Panc1 (cell line): ENCODE data around the gene AMDHD2.

Experiments used
- TCF7L2 ChIP-seq: IDR thresholded peaks from 2 replicates; pipeline ENCODE4 v1.6.1; 2011; ENCODE audit warnings: mild to moderate bottlenecking, low read depth, low read length, inconsistent platforms
- TF ChIP-seq, protein P1 (sequence below): fragments of 450-650 bp; IDR thresholded peaks from 2 replicates; pipeline ENCODE4 v1.5.1; 2017; ENCODE audit warnings: mild to moderate bottlenecking
- TF ChIP-seq, protein P2 (sequence below), 2 experiments: IDR thresholded peaks; 2 replicates each; pipeline ENCODE4 v1.6.1; 2011 to 2012; ENCODE audit warnings: low read depth in 2 of 2, control low read depth in 1 of 2, low read length in 1 of 2, mild to moderate bottlenecking in 1 of 2, moderate library complexity in 1 of 2; ENCODE audit not compliant: insufficient read depth in 1 of 2

DNA sequence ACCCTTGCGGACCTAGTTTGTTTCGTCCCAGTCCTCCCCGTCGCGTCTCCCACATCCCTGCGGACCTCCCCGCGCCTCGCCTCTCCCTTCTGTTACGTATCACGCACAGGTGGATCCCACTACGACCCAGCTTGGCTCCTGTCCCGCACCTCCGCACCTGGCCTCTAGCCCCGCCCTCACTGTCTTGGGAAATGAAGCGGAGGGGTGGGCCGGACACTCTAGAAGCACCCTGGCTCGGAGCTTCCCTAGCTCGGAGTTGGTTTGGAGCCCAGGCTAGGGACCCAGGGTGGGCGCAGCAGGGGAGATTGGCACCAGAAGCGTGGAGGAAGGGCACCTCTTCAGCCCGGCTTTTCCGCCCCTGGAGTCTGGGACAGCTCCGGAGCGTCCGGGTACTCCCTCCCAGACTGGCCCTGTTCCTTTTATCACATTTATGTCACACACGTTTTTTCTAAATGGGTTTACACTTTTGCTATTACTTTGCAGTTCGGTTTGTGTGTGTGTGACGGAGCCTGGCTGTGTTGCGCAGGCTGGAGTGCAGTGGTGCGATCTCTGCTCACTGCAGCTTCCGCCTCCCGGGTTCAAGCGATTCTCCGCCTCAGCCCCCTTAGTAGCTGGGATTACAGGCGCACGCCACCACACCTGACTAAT lies 12.4 kb downstream of the AMDHD2 start:
- TF ChIP-seq, protein P1, sequence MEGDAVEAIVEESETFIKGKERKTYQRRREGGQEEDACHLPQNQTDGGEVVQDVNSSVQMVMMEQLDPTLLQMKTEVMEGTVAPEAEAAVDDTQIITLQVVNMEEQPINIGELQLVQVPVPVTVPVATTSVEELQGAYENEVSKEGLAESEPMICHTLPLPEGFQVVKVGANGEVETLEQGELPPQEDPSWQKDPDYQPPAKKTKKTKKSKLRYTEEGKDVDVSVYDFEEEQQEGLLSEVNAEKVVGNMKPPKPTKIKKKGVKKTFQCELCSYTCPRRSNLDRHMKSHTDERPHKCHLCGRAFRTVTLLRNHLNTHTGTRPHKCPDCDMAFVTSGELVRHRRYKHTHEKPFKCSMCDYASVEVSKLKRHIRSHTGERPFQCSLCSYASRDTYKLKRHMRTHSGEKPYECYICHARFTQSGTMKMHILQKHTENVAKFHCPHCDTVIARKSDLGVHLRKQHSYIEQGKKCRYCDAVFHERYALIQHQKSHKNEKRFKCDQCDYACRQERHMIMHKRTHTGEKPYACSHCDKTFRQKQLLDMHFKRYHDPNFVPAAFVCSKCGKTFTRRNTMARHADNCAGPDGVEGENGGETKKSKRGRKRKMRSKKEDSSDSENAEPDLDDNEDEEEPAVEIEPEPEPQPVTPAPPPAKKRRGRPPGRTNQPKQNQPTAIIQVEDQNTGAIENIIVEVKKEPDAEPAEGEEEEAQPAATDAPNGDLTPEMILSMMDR: no peak
- TF ChIP-seq, protein P2, sequence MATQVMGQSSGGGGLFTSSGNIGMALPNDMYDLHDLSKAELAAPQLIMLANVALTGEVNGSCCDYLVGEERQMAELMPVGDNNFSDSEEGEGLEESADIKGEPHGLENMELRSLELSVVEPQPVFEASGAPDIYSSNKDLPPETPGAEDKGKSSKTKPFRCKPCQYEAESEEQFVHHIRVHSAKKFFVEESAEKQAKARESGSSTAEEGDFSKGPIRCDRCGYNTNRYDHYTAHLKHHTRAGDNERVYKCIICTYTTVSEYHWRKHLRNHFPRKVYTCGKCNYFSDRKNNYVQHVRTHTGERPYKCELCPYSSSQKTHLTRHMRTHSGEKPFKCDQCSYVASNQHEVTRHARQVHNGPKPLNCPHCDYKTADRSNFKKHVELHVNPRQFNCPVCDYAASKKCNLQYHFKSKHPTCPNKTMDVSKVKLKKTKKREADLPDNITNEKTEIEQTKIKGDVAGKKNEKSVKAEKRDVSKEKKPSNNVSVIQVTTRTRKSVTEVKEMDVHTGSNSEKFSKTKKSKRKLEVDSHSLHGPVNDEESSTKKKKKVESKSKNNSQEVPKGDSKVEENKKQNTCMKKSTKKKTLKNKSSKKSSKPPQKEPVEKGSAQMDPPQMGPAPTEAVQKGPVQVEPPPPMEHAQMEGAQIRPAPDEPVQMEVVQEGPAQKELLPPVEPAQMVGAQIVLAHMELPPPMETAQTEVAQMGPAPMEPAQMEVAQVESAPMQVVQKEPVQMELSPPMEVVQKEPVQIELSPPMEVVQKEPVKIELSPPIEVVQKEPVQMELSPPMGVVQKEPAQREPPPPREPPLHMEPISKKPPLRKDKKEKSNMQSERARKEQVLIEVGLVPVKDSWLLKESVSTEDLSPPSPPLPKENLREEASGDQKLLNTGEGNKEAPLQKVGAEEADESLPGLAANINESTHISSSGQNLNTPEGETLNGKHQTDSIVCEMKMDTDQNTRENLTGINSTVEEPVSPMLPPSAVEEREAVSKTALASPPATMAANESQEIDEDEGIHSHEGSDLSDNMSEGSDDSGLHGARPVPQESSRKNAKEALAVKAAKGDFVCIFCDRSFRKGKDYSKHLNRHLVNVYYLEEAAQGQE (IDR thresholded peaks at IDR 0.05; ENCODE audit: insufficient read depth in 1 of 2, low read depth in 2 of 2, low read length in 1 of 2): no peak
- TF ChIP-seq TCF7L2: no peak
